Activated CD4-positive, alpha-beta memory T cell treated with anti-CD3 and anti-CD28 coated beads for 36 hours (primary cell): Measurements from ENCODE around the gene RASAL1. TPM values are rescaled to one million over a fixed set of nuclear protein-coding genes. Genes with fewer than 3 reads are reported as not detected.
A peak's percentile ranks its signal among the peaks of the same experiment; 100 is the strongest.

ENCODE experiments used
- CTCF ChIA-PET: fragments of 350-600 bp; sonication (Branson Sonifier 250); formaldehyde crosslinking; loops from one replicate; lab custom pipeline; 2021; ENCODE audit warnings: antibody characterized with exemption, inconsistent platforms; lab: Charles Lee
- POLR2A ChIA-PET: fragments of 350-600 bp; sonication (Branson Sonifier 250); formaldehyde crosslinking; loops from one replicate; lab custom pipeline; 2021; ENCODE audit warnings: antibody characterized with exemption; lab: Charles Lee
- DNase-seq: peaks from one replicate; pipeline ENCODE4 v3.0.0-alpha.2; 2020
- H3K27ac Mint-ChIP-seq: one replicate; pipeline ENCODE4 v1.8.0; 2021; ENCODE audit warnings: mixed read lengths
- H3K27me3 Mint-ChIP-seq: one replicate; pipeline ENCODE4 v1.8.0; 2021; ENCODE audit warnings: mixed read lengths
- H3K36me3 Mint-ChIP-seq: one replicate; pipeline ENCODE4 v1.8.0; 2021; ENCODE audit warnings: mixed read lengths
- H3K4me1 Mint-ChIP-seq: one replicate; pipeline ENCODE4 v1.8.0; 2021; ENCODE audit warnings: low read depth, mixed read lengths
- H3K4me3 Mint-ChIP-seq: one replicate; pipeline ENCODE4 v1.8.0; 2021; ENCODE audit warnings: mild to moderate bottlenecking, mixed read lengths
- H3K9me3 Mint-ChIP-seq: one replicate; pipeline ENCODE4 v1.8.0; 2021; ENCODE audit warnings: mixed read lengths
- intact Hi-C: fragments of 100-400 bp; cut with micrococcal nuclease; formaldehyde crosslinking; loops from one replicate; pipeline ENCODE4 v1.15.1; 2023
- total RNA-seq, 2 experiments: library from RNA; stranded (reverse); gene quantifications; one replicate each; pipeline ENCODE4 v1.2.3, GENCODE V29; 2021

Gene RASAL1
- total RNA-seq, 2 experiments from 2014 or later: 4.4 to 4.9 TPM

GRCh38 chr12:113112043-113112899 is 23.3 kb downstream of the RASAL1 start:
- ChIA-PET CTCF (interaction anchor here (1.1 kb wide), 1 partner anchor 62 kb away, joined by 4 read pairs; no protein-coding TSS in a partner anchor), POLR2A (no interaction called here)
- no peaks in the 10 kb centered on the region for H3K36me3 Mint-ChIP-seq
- intact Hi-C loops: no loop called here
- H3K27me3 Mint-ChIP-seq: no peaks in the 10 kb centered on the region
- no peak for DNase-seq
- no peak overlapping the region for H3K4me3 Mint-ChIP-seq
- H3K27ac Mint-ChIP-seq: no peak overlapping the region
- peaks cover 4% of the 10 kb centered on the region for H3K4me1 Mint-ChIP-seq
- no peaks in the 10 kb centered on the region for H3K9me3 Mint-ChIP-seq

- peaks cover 4% of the 10 kb centered on the region for H3K4me1 Mint-ChIP-seq
- no peak for DNase-seq
- H3K27ac Mint-ChIP-seq: no peak overlapping the region
- POLR2A ChIA-PET: no interaction called here
- CTCF ChIA-PET: interaction anchor here (1.1 to 2.9 kb wide), 2 partner anchors 13 to 63 kb away, joined by 4 to 12 read pairs; no protein-coding TSS in a partner anchor
- intact Hi-C loops: no loop called here
- H3K36me3 Mint-ChIP-seq: no peaks in the 10 kb centered on the region
- no peak overlapping the region for H3K4me3 Mint-ChIP-seq
- no peaks in the 10 kb centered on the region for H3K9me3 Mint-ChIP-seq
- H3K27me3 Mint-ChIP-seq: no peaks in the 10 kb centered on the region
These were observed 24.3 kb downstream of the RASAL1 start for GRCh38 chr12:113111247-113111646.

- Mint-ChIP-seq H3K27ac (no peak overlapping the region), H3K36me3 (no peaks in the 10 kb centered on the region), H3K27me3 (no peaks in the 10 kb centered on the region), H3K4me3 (no peak overlapping the region), H3K9me3 (no peaks in the 10 kb centered on the region), H3K4me1 (peaks cover 4% of the 10 kb centered on the region)
- intact Hi-C loops: no loop called here
- no peak for DNase-seq
- ChIA-PET POLR2A (no interaction called here), CTCF (interaction anchor here (2.9 kb wide), 1 partner anchor 11 kb away, joined by 12 read pairs; no protein-coding TSS in a partner anchor)
These were observed 25.5 kb downstream of the RASAL1 start for GRCh38 chr12:113109872-113110599.

GRCh38 chr12:113109360-113109759 is 26.2 kb downstream of the RASAL1 start:
- peaks cover 8% of the 10 kb centered on the region for H3K4me1 Mint-ChIP-seq
- CTCF ChIA-PET: interaction anchor here (1.5 to 2.9 kb wide), 2 partner anchors 11 to 65 kb away, joined by 4 to 12 read pairs; no protein-coding TSS in a partner anchor
- no peak for DNase-seq
- no peak overlapping the region for H3K4me3 Mint-ChIP-seq
- H3K27me3 Mint-ChIP-seq: no peaks in the 10 kb centered on the region
- H3K27ac Mint-ChIP-seq: no peak overlapping the region
- H3K9me3 Mint-ChIP-seq: no peaks in the 10 kb centered on the region
- intact Hi-C loops: no loop called here
- POLR2A ChIA-PET: no interaction called here
- no peaks in the 10 kb centered on the region for H3K36me3 Mint-ChIP-seq

GRCh38 chr12:113108308-113108707 is 27.3 kb downstream of the RASAL1 start:
- H3K27ac Mint-ChIP-seq: no peak overlapping the region
- POLR2A ChIA-PET: no interaction called here
- DNase-seq: no peak
- intact Hi-C loops: no loop called here
- H3K27me3 Mint-ChIP-seq: no peaks in the 10 kb centered on the region
- no peaks in the 10 kb centered on the region for H3K9me3 Mint-ChIP-seq
- peaks cover 12% of the 10 kb centered on the region for H3K4me1 Mint-ChIP-seq
- H3K4me3 Mint-ChIP-seq: no peak overlapping the region
- CTCF ChIA-PET: interaction anchor here (1.5 to 2.9 kb wide), 2 partner anchors 10 to 66 kb away, joined by 4 to 12 read pairs; no protein-coding TSS in a partner anchor
- no peaks in the 10 kb centered on the region for H3K36me3 Mint-ChIP-seq

GRCh38 chr12:113106361-113106760 is 29.2 kb downstream of the RASAL1 start:
- ChIA-PET POLR2A (no interaction called here), CTCF (interaction anchor here (0.9 kb wide), 1 partner anchor 47 kb away, joined by 4 read pairs; no protein-coding TSS in a partner anchor)
- H3K4me1 Mint-ChIP-seq: peaks cover 12% of the 10 kb centered on the region
- no peak for DNase-seq
- H3K4me3 Mint-ChIP-seq: no peak overlapping the region
- H3K27ac Mint-ChIP-seq: no peak overlapping the region
- no peaks in the 10 kb centered on the region for H3K9me3 Mint-ChIP-seq
- no peaks in the 10 kb centered on the region for H3K27me3 Mint-ChIP-seq
- H3K36me3 Mint-ChIP-seq: no peaks in the 10 kb centered on the region
- intact Hi-C loops: loop anchor here (2.0 kb wide), 1 partner anchor 46 kb away; no protein-coding TSS in a partner anchor

- ChIA-PET CTCF (no interaction called here), POLR2A (no interaction called here)
- H3K27ac Mint-ChIP-seq: no peak overlapping the region
- no peaks in the 10 kb centered on the region for H3K36me3 Mint-ChIP-seq
- peaks cover 12% of the 10 kb centered on the region for H3K4me1 Mint-ChIP-seq
- H3K9me3 Mint-ChIP-seq: no peaks in the 10 kb centered on the region
- H3K4me3 Mint-ChIP-seq: no peak overlapping the region
- intact Hi-C loops: loop anchor here (2.0 kb wide), 1 partner anchor 47 kb away; no protein-coding TSS in a partner anchor
- no peaks in the 10 kb centered on the region for H3K27me3 Mint-ChIP-seq
- DNase-seq: no peak
These were observed 29.8 kb downstream of the RASAL1 start for GRCh38 chr12:113105606-113106271.

GRCh38 chr12:113104953-113105510 is 30.5 kb downstream of the RASAL1 start:
- POLR2A ChIA-PET: no interaction called here

GRCh38 chr12:113103756-113104450 is 31.7 kb downstream of the RASAL1 start:
- ChIA-PET CTCF (interaction anchor here (0.6 to 1.2 kb wide), 6 partner anchors 17 to 705 kb away, joined by 3 to 4 read pairs (median 4); no protein-coding TSS in a partner anchor), POLR2A (no interaction called here)
- Mint-ChIP-seq H3K4me3 (peak overlapping the region; percentile 70), H3K4me1 (peaks cover 10% of the 10 kb centered on the region), H3K27me3 (no peaks in the 10 kb centered on the region), H3K36me3 (no peaks in the 10 kb centered on the region), H3K27ac (peak overlapping the region; percentile 69), H3K9me3 (no peaks in the 10 kb centered on the region)
- DNase-seq: peak; percentile 84
- intact Hi-C loops: loop anchor here (2.0 kb wide), 1 partner anchor 31 kb away; the partner anchor contains the start of gene RASAL1

More at GRCh38 chr12:113104953-113105510, 30.5 kb downstream of the RASAL1 start:
- CTCF ChIA-PET: no interaction called here
- H3K36me3 Mint-ChIP-seq: no peaks in the 10 kb centered on the region
- no peak for DNase-seq
- H3K4me1 Mint-ChIP-seq: peaks cover 10% of the 10 kb centered on the region
- H3K9me3 Mint-ChIP-seq: no peaks in the 10 kb centered on the region
- no peaks in the 10 kb centered on the region for H3K27me3 Mint-ChIP-seq
- no peak overlapping the region for H3K4me3 Mint-ChIP-seq
- intact Hi-C loops: no loop called here
- no peak overlapping the region for H3K27ac Mint-ChIP-seq

- peaks cover 19% of the 10 kb centered on the region for H3K4me1 Mint-ChIP-seq
- H3K9me3 Mint-ChIP-seq: no peaks in the 10 kb centered on the region
- no peak for DNase-seq
- no peaks in the 10 kb centered on the region for H3K27me3 Mint-ChIP-seq
- H3K36me3 Mint-ChIP-seq: no peaks in the 10 kb centered on the region
- ChIA-PET POLR2A (no interaction called here), CTCF (interaction anchor here (0.6 to 1.2 kb wide), 3 partner anchors 110 to 194 kb away, joined by 3 to 4 read pairs (median 4); no protein-coding TSS in a partner anchor)
- no peak overlapping the region for H3K27ac Mint-ChIP-seq
- H3K4me3 Mint-ChIP-seq: no peak overlapping the region
- intact Hi-C loops: loop anchor here (2.0 kb wide), 1 partner anchor 32 kb away; the partner anchor contains the start of gene RASAL1
These were observed 32.8 kb downstream of the RASAL1 start for GRCh38 chr12:113102811-113103210.
